Uterus (tissue), 2 donors: ENCODE measurements around the gene RPL22.

ENCODE experiments used
- POLR2A ChIP-seq, 2 donors: fragments of 450-650 bp; IDR thresholded peaks; one replicate each; pipeline ENCODE4 v1.6.1; 2016; ENCODE audit warnings: antibody characterized with exemption in 2 of 2, mild to moderate bottlenecking in 1 of 2, moderate library complexity in 1 of 2
- TF ChIP-seq, protein P1 (sequence below), 4 experiments: fragments of 200-600 bp in 2 of 4; fragments of 450-650 bp in 2 of 4; sonication (generic) in 2 of 4; IDR thresholded peaks; one replicate each; pipeline ENCODE4 v1.5.1; 2016 to 2019; ENCODE audit warnings: antibody characterized with exemption in 4 of 4, mild to moderate bottlenecking in 2 of 4, moderate library complexity in 1 of 4

DNA sequence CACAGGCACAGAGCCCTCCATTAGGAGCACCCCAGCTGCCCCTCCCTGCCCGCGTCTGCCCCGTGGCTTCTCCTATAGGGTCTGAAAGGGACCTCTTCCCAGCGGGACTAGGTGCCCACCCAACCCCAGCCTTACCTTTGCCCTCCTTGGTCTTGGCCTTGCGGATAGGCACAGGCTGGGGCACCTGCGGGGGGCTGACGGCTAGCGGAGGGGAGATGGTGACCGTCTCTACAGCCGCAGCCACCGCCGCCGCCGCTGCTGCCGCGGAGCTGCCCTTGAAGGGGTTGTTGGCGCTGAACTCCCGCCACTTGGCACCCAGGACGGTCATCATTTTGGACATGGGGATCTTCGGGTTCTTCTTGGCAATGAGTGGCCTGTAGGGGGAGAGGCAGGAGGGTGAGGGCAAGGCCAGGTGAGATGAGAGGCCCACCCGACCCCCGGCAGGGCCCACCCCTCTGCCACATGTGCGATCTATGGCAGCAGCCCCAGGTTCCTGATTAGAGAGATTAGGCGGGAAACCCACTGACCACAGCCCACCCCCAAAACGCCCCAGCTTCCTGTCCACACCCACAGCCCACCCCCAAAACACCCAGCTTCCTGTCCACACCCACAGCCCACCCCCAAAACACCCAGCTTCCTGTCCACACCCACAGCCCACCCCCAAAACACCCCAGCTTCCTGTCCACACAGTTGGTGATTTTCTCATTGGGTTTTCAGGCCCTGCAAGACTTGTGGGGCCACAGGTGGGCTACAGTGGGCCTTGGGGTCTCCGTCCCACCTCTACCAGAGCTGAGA, 44.7 kb downstream of the RPL22 start:
- TF ChIP-seq, protein P1, sequence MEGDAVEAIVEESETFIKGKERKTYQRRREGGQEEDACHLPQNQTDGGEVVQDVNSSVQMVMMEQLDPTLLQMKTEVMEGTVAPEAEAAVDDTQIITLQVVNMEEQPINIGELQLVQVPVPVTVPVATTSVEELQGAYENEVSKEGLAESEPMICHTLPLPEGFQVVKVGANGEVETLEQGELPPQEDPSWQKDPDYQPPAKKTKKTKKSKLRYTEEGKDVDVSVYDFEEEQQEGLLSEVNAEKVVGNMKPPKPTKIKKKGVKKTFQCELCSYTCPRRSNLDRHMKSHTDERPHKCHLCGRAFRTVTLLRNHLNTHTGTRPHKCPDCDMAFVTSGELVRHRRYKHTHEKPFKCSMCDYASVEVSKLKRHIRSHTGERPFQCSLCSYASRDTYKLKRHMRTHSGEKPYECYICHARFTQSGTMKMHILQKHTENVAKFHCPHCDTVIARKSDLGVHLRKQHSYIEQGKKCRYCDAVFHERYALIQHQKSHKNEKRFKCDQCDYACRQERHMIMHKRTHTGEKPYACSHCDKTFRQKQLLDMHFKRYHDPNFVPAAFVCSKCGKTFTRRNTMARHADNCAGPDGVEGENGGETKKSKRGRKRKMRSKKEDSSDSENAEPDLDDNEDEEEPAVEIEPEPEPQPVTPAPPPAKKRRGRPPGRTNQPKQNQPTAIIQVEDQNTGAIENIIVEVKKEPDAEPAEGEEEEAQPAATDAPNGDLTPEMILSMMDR (IDR thresholded peaks at IDR 0.05): no peak
- no peak for TF ChIP-seq POLR2A (IDR thresholded peaks at IDR 0.05)
